BLaER1 (cell line): ENCODE results near the gene CASP3.

Source experiments
- H3K27ac ChIP-seq: shearing (Covaris generic); formaldehyde crosslinking; 2 replicates; pipeline ENCODE4 v1.8.1; 2022
- H3K27me3 ChIP-seq: shearing (Covaris generic); formaldehyde crosslinking; 2 replicates; pipeline ENCODE4 v1.8.1; 2022
- H3K36me3 ChIP-seq: shearing (Covaris generic); formaldehyde crosslinking; 2 replicates; pipeline ENCODE4 v1.8.1; 2022
- H3K4me1 ChIP-seq: shearing (Covaris generic); formaldehyde crosslinking; 2 replicates; pipeline ENCODE4 v1.8.1; 2022
- H3K4me2 ChIP-seq: shearing (Covaris generic); formaldehyde crosslinking; 2 replicates; pipeline ENCODE4 v1.8.1; 2022
- H3K4me3 ChIP-seq: shearing (Covaris generic); formaldehyde crosslinking; 2 replicates; pipeline ENCODE4 v1.8.1; 2022
- H3K9ac ChIP-seq: shearing (Covaris generic); formaldehyde crosslinking; 2 replicates; pipeline ENCODE4 v1.8.1; 2022
- H3K9me3 ChIP-seq: shearing (Covaris generic); formaldehyde crosslinking; 2 replicates; pipeline ENCODE4 v1.8.1; 2022
- H4K20me1 ChIP-seq: shearing (Covaris generic); formaldehyde crosslinking; 2 replicates; pipeline ENCODE4 v1.8.1; 2022
- Cebpa-rat ChIP-seq: shearing (Covaris generic); IDR thresholded peaks from 2 replicates; pipeline ENCODE4 v1.8.1; 2022

Gene CASP3

GRCh38 chr4:184588893-184589292, 60.4 kb downstream of the CASP3 start:
- no peaks in the 10 kb centered on the region for H4K20me1 ChIP-seq
- no peak overlapping the region for H3K9ac ChIP-seq
- H3K36me3 ChIP-seq = no peaks in the 10 kb centered on the region
- no peak overlapping the region for H3K27ac ChIP-seq
- H3K4me2 ChIP-seq = no peak overlapping the region
- peaks cover 17% of the 10 kb centered on the region for H3K4me1 ChIP-seq
- TF ChIP-seq Cebpa-rat = no peak
- H3K27me3 ChIP-seq = no peaks in the 10 kb centered on the region
- H3K4me3 ChIP-seq = no peak overlapping the region
- no peaks in the 10 kb centered on the region for H3K9me3 ChIP-seq

- Histone ChIP-seq H3K9me3 (no peaks in the 10 kb centered on the region), H4K20me1 (no peaks in the 10 kb centered on the region), H3K9ac (no peak overlapping the region), H3K27me3 (no peaks in the 10 kb centered on the region), H3K4me3 (no peak overlapping the region), H3K4me1 (peaks cover 20% of the 10 kb centered on the region), H3K4me2 (no peak overlapping the region), H3K36me3 (no peaks in the 10 kb centered on the region), H3K27ac (no peak overlapping the region)
- no peak for TF ChIP-seq Cebpa-rat
Observed at GRCh38 chr4:184587701-184588100, 61.5 kb downstream of the CASP3 start.

GRCh38 chr4:184587221-184587620, 62.0 kb downstream of the CASP3 start:
- H3K4me1 ChIP-seq = peaks cover 20% of the 10 kb centered on the region
- no peaks in the 10 kb centered on the region for H4K20me1 ChIP-seq
- H3K9ac ChIP-seq = no peak overlapping the region
- no peak for TF ChIP-seq Cebpa-rat
- H3K27ac ChIP-seq = no peak overlapping the region
- H3K36me3 ChIP-seq = no peaks in the 10 kb centered on the region
- H3K4me2 ChIP-seq = no peak overlapping the region
- H3K9me3 ChIP-seq = no peaks in the 10 kb centered on the region
- no peaks in the 10 kb centered on the region for H3K27me3 ChIP-seq
- no peak overlapping the region for H3K4me3 ChIP-seq

GRCh38 chr4:184583738-184584502, 65.3 kb downstream of the CASP3 start:
- Histone ChIP-seq H3K4me3 (no peak overlapping the region), H3K4me2 (peak overlapping the region; percentile 42; the same call in 1 of the 2 replicates), H3K9me3 (peaks cover 29% of the 10 kb centered on the region), H3K36me3 (no peaks in the 10 kb centered on the region), H4K20me1 (no peaks in the 10 kb centered on the region), H3K9ac (no peak overlapping the region), H3K27me3 (no peaks in the 10 kb centered on the region), H3K27ac (no peak overlapping the region; the same call in 1 of the 2 replicates), H3K4me1 (peaks cover 20% of the 10 kb centered on the region)
- no peak for TF ChIP-seq Cebpa-rat
